NCI-H2107 (cell line): ENCODE measurements around the gene RYR1.
"Not testable (repeated sequence)": the region's sequence is repeated elsewhere in the genome, so short reads cannot be mapped to it uniquely, and the experiment has no call there.

Source experiments
- DNase-seq: peaks from one replicate; lab custom pipeline; 2025; lab: John Stamatoyannopoulos, UW

The RYR1 gene

GRCh38 chr19:38514812-38515633 is 81.5 kb downstream of the RYR1 start:
- no peak for DNase-seq

- no peak for DNase-seq
These were observed 82.4 kb downstream of the RYR1 start for GRCh38 chr19:38515896-38516295.

GRCh38 chr19:38516802-38517201 is 83.3 kb downstream of the RYR1 start:
- no peak for DNase-seq

GRCh38 chr19:38517321-38517720 is 83.8 kb downstream of the RYR1 start:
- DNase-seq = no peak

GRCh38 chr19:38517980-38518379 is 84.5 kb downstream of the RYR1 start:
- not testable (repeated sequence) for DNase-seq

GRCh38 chr19:38519168-38519567 is 85.7 kb downstream of the RYR1 start:
- no peak for DNase-seq

- DNase-seq = no peak
These were observed 86.5 kb downstream of the RYR1 start for GRCh38 chr19:38519988-38520387.

GRCh38 chr19:38522915-38523314 is 89.4 kb downstream of the RYR1 start:
- DNase-seq = no peak

- DNase-seq = no peak
These were observed 89.8 kb downstream of the RYR1 start for GRCh38 chr19:38523319-38523718.

GRCh38 chr19:38524369-38524768 is 90.9 kb downstream of the RYR1 start:
- no peak for DNase-seq

- no peak for DNase-seq
These were observed 91.6 kb downstream of the RYR1 start for GRCh38 chr19:38524994-38525634.

- DNase-seq = no peak
These were observed 92.9 kb downstream of the RYR1 start for GRCh38 chr19:38526430-38526829.

GRCh38 chr19:38527466-38528136 is 94.1 kb downstream of the RYR1 start:
- no peak for DNase-seq

GRCh38 chr19:38528213-38528755 is 94.8 kb downstream of the RYR1 start:
- no peak for DNase-seq

GRCh38 chr19:38528931-38529330 is 95.4 kb downstream of the RYR1 start:
- no peak for DNase-seq

GRCh38 chr19:38531515-38531914 is 98.0 kb downstream of the RYR1 start:
- no peak for DNase-seq

GRCh38 chr19:38532939-38533338 is 99.4 kb downstream of the RYR1 start:
- DNase-seq = no peak

GRCh38 chr19:38534574-38534973 is 101.1 kb downstream of the RYR1 start:
- DNase-seq = no peak

GRCh38 chr19:38535212-38535611 is 101.7 kb downstream of the RYR1 start:
- DNase-seq = no peak

- no peak for DNase-seq
These were observed 103.8 kb downstream of the RYR1 start for GRCh38 chr19:38537071-38537936.

GRCh38 chr19:38538386-38538785 is 104.9 kb downstream of the RYR1 start:
- DNase-seq = no peak
